Astrocyte (in vitro differentiated cells and primary cell): ENCODE results near the gene MYO3B. TPM values are rescaled to one million over a fixed set of nuclear protein-coding genes. Genes with fewer than 3 reads are reported as not detected.

Experiments
- DNase-seq: peaks from one replicate; pipeline ENCODE4 v3.0.0-alpha.2; 2010; ENCODE audit warnings: low read depth
- FAIRE-seq: peaks from 2 replicates; lab custom pipeline; 2011; peaks lifted over from hg19 to GRCh38; lab: Jason Lieb, UNC
- H2AFZ ChIP-seq: 2 replicates; pipeline ENCODE4 v1.6.0; 2012; ENCODE audit warnings: low read depth, low read length, inconsistent platforms
- H3K27ac ChIP-seq: 2 replicates; pipeline ENCODE4 v1.5.1; 2011; ENCODE audit warnings: low read depth, low read length, inconsistent platforms
- H3K27me3 ChIP-seq: 2 replicates; pipeline ENCODE4 v1.6.0; 2011; ENCODE audit warnings: low read length, inconsistent platforms; ENCODE audit not compliant: insufficient read depth
- H3K36me3 ChIP-seq: 2 replicates; pipeline ENCODE4 v1.5.1; 2011; ENCODE audit warnings: low read length, inconsistent platforms; ENCODE audit not compliant: insufficient read depth
- H3K4me1 ChIP-seq: 2 replicates; pipeline ENCODE4 v1.5.1; 2011; ENCODE audit warnings: low read length, inconsistent platforms; ENCODE audit not compliant: insufficient read depth
- H3K4me2 ChIP-seq: 2 replicates; pipeline ENCODE4 v1.6.0; 2012; ENCODE audit warnings: low read length, inconsistent platforms
- H3K4me3 ChIP-seq: 2 replicates; pipeline ENCODE4 v1.5.1; 2011; ENCODE audit warnings: low read depth, mild to moderate bottlenecking, low read length, inconsistent platforms; ENCODE audit not compliant: insufficient read depth
- H3K79me2 ChIP-seq: 2 replicates; pipeline ENCODE4 v1.6.0; 2012; ENCODE audit warnings: mild to moderate bottlenecking, low read length, inconsistent platforms; ENCODE audit not compliant: insufficient read depth
- H3K9ac ChIP-seq: 2 replicates; pipeline ENCODE4 v1.6.0; 2012; ENCODE audit warnings: mild to moderate bottlenecking, low read length, inconsistent platforms
- H3K9me3 ChIP-seq: 2 replicates; pipeline ENCODE4 v1.5.1; 2012; ENCODE audit warnings: low read depth, mild to moderate bottlenecking, low read length, inconsistent platforms; ENCODE audit not compliant: insufficient read depth
- H4K20me1 ChIP-seq: 2 replicates; pipeline ENCODE4 v1.6.0; 2012; ENCODE audit warnings: low read length, inconsistent platforms; ENCODE audit not compliant: insufficient read depth
- H3K27ac Mint-ChIP-seq: one replicate; pipeline ENCODE4 v1.8.0; 2021; ENCODE audit warnings: mild to moderate bottlenecking, mixed read lengths; ENCODE audit not compliant: unreplicated experiment
- H3K27me3 Mint-ChIP-seq: one replicate; pipeline ENCODE4 v1.8.0; 2021; ENCODE audit warnings: low read depth, mixed read lengths; ENCODE audit not compliant: unreplicated experiment
- H3K36me3 Mint-ChIP-seq: one replicate; pipeline ENCODE4 v1.8.0; 2021; ENCODE audit warnings: low read depth, mixed read lengths; ENCODE audit not compliant: unreplicated experiment
- H3K4me1 Mint-ChIP-seq: one replicate; pipeline ENCODE4 v1.8.0; 2021; ENCODE audit warnings: low read depth, mixed read lengths; ENCODE audit not compliant: unreplicated experiment
- H3K4me3 Mint-ChIP-seq: one replicate; pipeline ENCODE4 v1.8.0; 2021; ENCODE audit warnings: mild to moderate bottlenecking, moderate library complexity, mixed read lengths; ENCODE audit not compliant: unreplicated experiment
- H3K9me3 Mint-ChIP-seq: one replicate; pipeline ENCODE4 v1.8.0; 2021; ENCODE audit warnings: mild to moderate bottlenecking, mixed read lengths; ENCODE audit not compliant: unreplicated experiment
- EZH2 ChIP-seq: IDR thresholded peaks from 2 replicates; pipeline ENCODE4 v1.6.1; 2012; ENCODE audit warnings: mild to moderate bottlenecking, low read length, inconsistent platforms; ENCODE audit not compliant: insufficient read depth
- total RNA-seq: library from RNA; stranded (reverse); gene quantifications from 2 replicates; pipeline ENCODE4 v1.2.1, GENCODE V29; 2021
- TF ChIP-seq, protein P1 (sequence below): IDR thresholded peaks from 2 replicates; pipeline ENCODE4 v1.5.1; 2011; ENCODE audit warnings: low read depth, mild to moderate bottlenecking, inconsistent platforms, low read length, moderate library complexity; ENCODE audit not compliant: insufficient read depth

Gene MYO3B
- total RNA-seq, 1 donor from 2014 or later = not detected

DNA sequence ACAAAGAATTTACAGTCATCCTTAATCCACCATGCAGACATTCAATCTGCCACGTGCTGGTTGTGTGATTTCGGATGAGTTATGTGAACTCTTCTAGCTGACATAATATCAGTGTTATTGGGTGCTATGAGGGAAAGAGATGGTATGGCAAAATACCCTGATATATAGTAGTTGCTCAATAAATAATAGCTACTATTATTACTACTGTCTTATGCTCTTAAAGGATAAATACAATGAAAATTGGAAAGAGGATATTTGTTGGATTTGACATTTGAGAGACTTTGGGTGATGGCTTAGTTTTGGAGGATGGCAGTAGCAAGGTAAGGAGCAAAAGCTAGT is 86.5 kb downstream of the MYO3B start:
- Histone ChIP-seq H3K79me2 (no peaks in the 10 kb centered on the region), H3K27me3 (no peaks in the 10 kb centered on the region), H3K4me1 (no peaks in the 10 kb centered on the region), H3K4me2 (no peak overlapping the region), H3K9me3 (no peaks in the 10 kb centered on the region), H3K36me3 (no peaks in the 10 kb centered on the region), H3K9ac (no peak overlapping the region), H4K20me1 (no peaks in the 10 kb centered on the region), H3K4me3 (no peak overlapping the region), H2AFZ (no peak overlapping the region), H3K27ac (no peak overlapping the region)
- DNase-seq = no peak
- Mint-ChIP-seq H3K4me1 (no peaks in the 10 kb centered on the region), H3K4me3 (no peak overlapping the region), H3K36me3 (no peaks in the 10 kb centered on the region), H3K27me3 (no peaks in the 10 kb centered on the region), H3K27ac (no peak overlapping the region), H3K9me3 (no peaks in the 10 kb centered on the region)
- FAIRE-seq = no peak
- no peak for TF ChIP-seq EZH2
- TF ChIP-seq, protein P1, sequence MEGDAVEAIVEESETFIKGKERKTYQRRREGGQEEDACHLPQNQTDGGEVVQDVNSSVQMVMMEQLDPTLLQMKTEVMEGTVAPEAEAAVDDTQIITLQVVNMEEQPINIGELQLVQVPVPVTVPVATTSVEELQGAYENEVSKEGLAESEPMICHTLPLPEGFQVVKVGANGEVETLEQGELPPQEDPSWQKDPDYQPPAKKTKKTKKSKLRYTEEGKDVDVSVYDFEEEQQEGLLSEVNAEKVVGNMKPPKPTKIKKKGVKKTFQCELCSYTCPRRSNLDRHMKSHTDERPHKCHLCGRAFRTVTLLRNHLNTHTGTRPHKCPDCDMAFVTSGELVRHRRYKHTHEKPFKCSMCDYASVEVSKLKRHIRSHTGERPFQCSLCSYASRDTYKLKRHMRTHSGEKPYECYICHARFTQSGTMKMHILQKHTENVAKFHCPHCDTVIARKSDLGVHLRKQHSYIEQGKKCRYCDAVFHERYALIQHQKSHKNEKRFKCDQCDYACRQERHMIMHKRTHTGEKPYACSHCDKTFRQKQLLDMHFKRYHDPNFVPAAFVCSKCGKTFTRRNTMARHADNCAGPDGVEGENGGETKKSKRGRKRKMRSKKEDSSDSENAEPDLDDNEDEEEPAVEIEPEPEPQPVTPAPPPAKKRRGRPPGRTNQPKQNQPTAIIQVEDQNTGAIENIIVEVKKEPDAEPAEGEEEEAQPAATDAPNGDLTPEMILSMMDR = no peak

DNA sequence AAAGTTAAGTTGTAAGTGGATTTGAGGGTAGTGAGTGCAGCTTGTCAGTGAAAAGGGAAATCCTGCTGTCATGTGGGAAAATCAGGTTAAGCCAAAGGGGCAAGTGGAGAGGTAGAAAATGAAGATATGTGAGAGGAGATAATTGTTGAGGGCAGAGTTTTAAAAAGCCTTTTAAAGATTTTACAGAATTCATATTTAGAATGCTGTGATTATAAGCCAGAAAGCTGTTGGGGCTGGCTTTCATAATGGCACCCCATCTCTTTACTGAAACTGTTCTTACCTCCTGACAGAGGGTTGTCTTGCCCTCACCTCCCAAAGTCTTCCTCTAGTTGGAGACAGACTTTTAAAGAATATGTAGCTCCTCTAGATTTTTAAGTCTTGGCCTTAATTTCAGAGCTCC is 86.9 kb downstream of the MYO3B start:
- Histone ChIP-seq H3K9ac (no peak overlapping the region), H3K27ac (no peak overlapping the region), H3K4me3 (no peak overlapping the region), H3K4me2 (no peak overlapping the region), H3K79me2 (no peaks in the 10 kb centered on the region), H2AFZ (no peak overlapping the region), H3K27me3 (no peaks in the 10 kb centered on the region), H4K20me1 (no peaks in the 10 kb centered on the region), H3K4me1 (no peaks in the 10 kb centered on the region), H3K9me3 (no peaks in the 10 kb centered on the region), H3K36me3 (no peaks in the 10 kb centered on the region)
- Mint-ChIP-seq H3K4me1 (no peaks in the 10 kb centered on the region), H3K4me3 (no peak overlapping the region), H3K36me3 (no peaks in the 10 kb centered on the region), H3K27me3 (no peaks in the 10 kb centered on the region), H3K27ac (no peak overlapping the region), H3K9me3 (no peaks in the 10 kb centered on the region)
- FAIRE-seq = no peak
- TF ChIP-seq EZH2 = no peak
- TF ChIP-seq, protein P1 = no peak
- DNase-seq = no peak

DNA sequence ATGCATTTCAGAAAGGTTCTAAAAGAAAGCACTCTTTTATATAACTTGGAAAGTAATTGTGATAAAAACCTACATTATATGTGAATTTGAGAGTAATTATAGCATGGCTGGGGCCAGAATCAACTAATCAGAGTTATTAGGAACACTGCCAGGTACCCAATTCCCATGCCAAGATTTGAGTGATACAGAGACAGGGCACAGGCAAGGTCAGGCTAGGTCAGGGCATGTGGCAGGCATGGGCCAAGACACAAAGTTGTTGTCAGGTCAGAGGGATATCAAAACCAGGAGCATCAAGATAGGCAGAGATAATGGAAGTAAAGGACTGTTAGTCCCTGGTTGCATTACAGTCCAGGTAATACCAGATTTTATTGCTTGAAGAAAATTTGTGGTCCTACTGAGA is 87.4 kb downstream of the MYO3B start:
- no peak overlapping the region for H3K4me3 Mint-ChIP-seq
- no peak for DNase-seq
- H3K36me3 ChIP-seq = no peaks in the 10 kb centered on the region
- H2AFZ ChIP-seq = no peak overlapping the region
- no peaks in the 10 kb centered on the region for H3K27me3 Mint-ChIP-seq
- H3K36me3 Mint-ChIP-seq = no peaks in the 10 kb centered on the region
- no peaks in the 10 kb centered on the region for H3K79me2 ChIP-seq
- TF ChIP-seq EZH2 = no peak
- TF ChIP-seq, protein P1 = no peak
- H3K9me3 ChIP-seq = no peaks in the 10 kb centered on the region
- H3K27ac ChIP-seq = no peak overlapping the region
- H3K27ac Mint-ChIP-seq = no peak overlapping the region
- H3K4me2 ChIP-seq = no peak overlapping the region
- no peaks in the 10 kb centered on the region for H3K27me3 ChIP-seq
- H3K4me1 ChIP-seq = no peaks in the 10 kb centered on the region
- H4K20me1 ChIP-seq = no peaks in the 10 kb centered on the region
- no peak for FAIRE-seq
- H3K9ac ChIP-seq = no peak overlapping the region
- H3K4me3 ChIP-seq = no peak overlapping the region
- no peaks in the 10 kb centered on the region for H3K9me3 Mint-ChIP-seq
- H3K4me1 Mint-ChIP-seq = no peaks in the 10 kb centered on the region
